NCI-H748 treated with DMSO at 0.1 percent for 48 hours (cell line): ENCODE measurements around the gene FABP3.

Experiments used
- DNase-seq: peaks from one replicate; lab custom pipeline; 2025; lab: John Stamatoyannopoulos, UW

The FABP3 gene

GRCh38 chr1:31373056-31373896 lies at the start of gene FABP3:
TSS of gene FABP3 (minus strand) at chr1:31373076. CDS start at chr1:31373014, 62 bp downstream.
- no peak for DNase-seq

GRCh38 chr1:31421371-31422040 lies 48.6 kb upstream of the FABP3 start:
- DNase-seq, result no peak

- no peak for DNase-seq
These were observed 47.8 kb upstream of the FABP3 start for GRCh38 chr1:31420716-31421115.

- DNase-seq, result no peak
These were observed 45.9 kb upstream of the FABP3 start for GRCh38 chr1:31418626-31419323.

- no peak for DNase-seq
These were observed 44.3 kb upstream of the FABP3 start for GRCh38 chr1:31417148-31417547.

- no peak for DNase-seq
These were observed 43.3 kb upstream of the FABP3 start for GRCh38 chr1:31416101-31416736.

- DNase-seq, result no peak
These were observed 42.8 kb upstream of the FABP3 start for GRCh38 chr1:31415658-31416057.

GRCh38 chr1:31414980-31415370 lies 42.1 kb upstream of the FABP3 start:
- no peak for DNase-seq

- DNase-seq, result no peak
These were observed 40.6 kb upstream of the FABP3 start for GRCh38 chr1:31413405-31414001.

GRCh38 chr1:31412732-31413404 lies 40.0 kb upstream of the FABP3 start, which contains the start of gene SERINC2:
TSS of gene SERINC2 (plus strand) at chr1:31413213. CDS start at chr1:31413266, 53 bp downstream.
- DNase-seq, result no peak

- DNase-seq, result no peak
These were observed 39.3 kb upstream of the FABP3 start for GRCh38 chr1:31412205-31412604.

GRCh38 chr1:31410871-31411270 lies 38.0 kb upstream of the FABP3 start:
- DNase-seq, result no peak

GRCh38 chr1:31409946-31410858 lies 37.3 kb upstream of the FABP3 start:
- DNase-seq, result no peak

- DNase-seq, result no peak
These were observed 36.0 kb upstream of the FABP3 start for GRCh38 chr1:31408788-31409318.

- no peak for DNase-seq
These were observed 34.3 kb upstream of the FABP3 start for GRCh38 chr1:31407029-31407626.

GRCh38 chr1:31405578-31406245 lies 32.8 kb upstream of the FABP3 start:
- no peak for DNase-seq

GRCh38 chr1:31401241-31401640 lies 28.4 kb upstream of the FABP3 start:
- DNase-seq, result no peak

GRCh38 chr1:31400393-31400792 lies 27.5 kb upstream of the FABP3 start:
- DNase-seq, result no peak

GRCh38 chr1:31399976-31400375 lies 27.1 kb upstream of the FABP3 start:
- DNase-seq, result no peak
